ENCODE data around the gene PTPRM. TPM values are rescaled to one million over a fixed set of nuclear protein-coding genes. Genes with fewer than 3 reads are reported as not detected.

The PTPRM gene
- total RNA-seq (100 to 1,000 TPM in 1 of 4 donors, 10 to 100 TPM in 3; 62.8 to 151 (median 73.4) TPM), polyA plus RNA-seq (10 to 100 TPM in 1 of 3 donors, 1 to 10 TPM in 2; 3.9 to 18.0 (median 4.8) TPM)

GRCh38 chr18:7566567-7567473 is at the start of gene PTPRM:
Gene PTPRM (plus strand): TSS chr18:7567316. CDS start chr18:7567819, 503 bp downstream.
- peaks cover 0 to 49% (median 36%) of the 10 kb centered on the region in 4 donors for H3K4me1 ChIP-seq
- H3K4me3 ChIP-seq: peak within 1 kb of the TSS; percentile 87 to 98 (median 94)
- WGBS, 2 donors: 0 to 1% methylated on average over 139 of the region's 139 CpGs
- intact Hi-C loops (cut with DNase I): loop anchor here (1.0 to 10.0 kb wide), 8 partner anchors 50 to 918 kb away; no protein-coding TSS in a partner anchor
- no peaks in the 10 kb centered on the region for H3K27me3 ChIP-seq
- DNase-seq: peak; percentile 97
- peak within 1 kb of the TSS; percentile 94 to 96 (median 95) for H3K27ac ChIP-seq
- no peaks in the 10 kb centered on the region for H3K9me3 ChIP-seq
- no peaks in the 10 kb centered on the region for H3K36me3 ChIP-seq
- TF ChIP-seq POLR2AphosphoS5 (IDR thresholded peaks at IDR 0.05) (peak; percentile 50 to 81 (median 69)), POLR2A (IDR thresholded peaks at IDR 0.05) (no peak), EP300 (IDR thresholded peaks at IDR 0.05) (peak in 1 of 4 donors; percentile 30)
- TF ChIP-seq, protein P1, sequence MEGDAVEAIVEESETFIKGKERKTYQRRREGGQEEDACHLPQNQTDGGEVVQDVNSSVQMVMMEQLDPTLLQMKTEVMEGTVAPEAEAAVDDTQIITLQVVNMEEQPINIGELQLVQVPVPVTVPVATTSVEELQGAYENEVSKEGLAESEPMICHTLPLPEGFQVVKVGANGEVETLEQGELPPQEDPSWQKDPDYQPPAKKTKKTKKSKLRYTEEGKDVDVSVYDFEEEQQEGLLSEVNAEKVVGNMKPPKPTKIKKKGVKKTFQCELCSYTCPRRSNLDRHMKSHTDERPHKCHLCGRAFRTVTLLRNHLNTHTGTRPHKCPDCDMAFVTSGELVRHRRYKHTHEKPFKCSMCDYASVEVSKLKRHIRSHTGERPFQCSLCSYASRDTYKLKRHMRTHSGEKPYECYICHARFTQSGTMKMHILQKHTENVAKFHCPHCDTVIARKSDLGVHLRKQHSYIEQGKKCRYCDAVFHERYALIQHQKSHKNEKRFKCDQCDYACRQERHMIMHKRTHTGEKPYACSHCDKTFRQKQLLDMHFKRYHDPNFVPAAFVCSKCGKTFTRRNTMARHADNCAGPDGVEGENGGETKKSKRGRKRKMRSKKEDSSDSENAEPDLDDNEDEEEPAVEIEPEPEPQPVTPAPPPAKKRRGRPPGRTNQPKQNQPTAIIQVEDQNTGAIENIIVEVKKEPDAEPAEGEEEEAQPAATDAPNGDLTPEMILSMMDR (IDR thresholded peaks at IDR 0.05): no peak

GRCh38 chr18:7517852-7518251 is 49.3 kb upstream of the PTPRM start:
- 62 to 80% methylated on average over 4 of the region's 4 CpGs for WGBS, 2 donors
- Histone ChIP-seq H3K36me3 (no peaks in the 10 kb centered on the region), H3K9me3 (no peaks in the 10 kb centered on the region), H3K27ac (no peak overlapping the region), H3K4me3 (no peak overlapping the region), H3K4me1 (peaks cover 0 to 18% (median 6%) of the 10 kb centered on the region in 4 donors), H3K27me3 (no peaks in the 10 kb centered on the region)
- DNase-seq: no peak
- intact Hi-C loops (cut with DNase I): no loop called here
- TF ChIP-seq, protein P1 (IDR thresholded peaks at IDR 0.05): no peak
- TF ChIP-seq EP300 (IDR thresholded peaks at IDR 0.05) (no peak), POLR2AphosphoS5 (IDR thresholded peaks at IDR 0.05) (no peak), POLR2A (IDR thresholded peaks at IDR 0.05) (no peak)

GRCh38 chr18:7520200-7520785 is 46.8 kb upstream of the PTPRM start:
- no peaks in the 10 kb centered on the region for H3K27me3 ChIP-seq
- no peak overlapping the region for H3K4me3 ChIP-seq
- no peak for TF ChIP-seq POLR2AphosphoS5 (IDR thresholded peaks at IDR 0.05)
- no peak for TF ChIP-seq EP300 (IDR thresholded peaks at IDR 0.05)
- no peak for TF ChIP-seq POLR2A (IDR thresholded peaks at IDR 0.05)
- TF ChIP-seq, protein P1 (IDR thresholded peaks at IDR 0.05): no peak
- intact Hi-C loops (cut with DNase I): no loop called here
- no peaks in the 10 kb centered on the region for H3K36me3 ChIP-seq
- 16 to 73% methylated on average over 6 of the region's 6 CpGs for WGBS, 2 donors
- no peak overlapping the region for H3K27ac ChIP-seq
- no peaks in the 10 kb centered on the region for H3K9me3 ChIP-seq
- H3K4me1 ChIP-seq: peaks cover 0 to 23% (median 12%) of the 10 kb centered on the region in 4 donors
- DNase-seq: no peak

- peaks cover 0 to 18% (median 14%) of the 10 kb centered on the region in 4 donors for H3K4me1 ChIP-seq
- intact Hi-C loops (cut with DNase I): no loop called here
- TF ChIP-seq, protein P1 (IDR thresholded peaks at IDR 0.05): no peak
- TF ChIP-seq POLR2A (IDR thresholded peaks at IDR 0.05) (no peak), POLR2AphosphoS5 (IDR thresholded peaks at IDR 0.05) (no peak), EP300 (IDR thresholded peaks at IDR 0.05) (no peak)
- no peaks in the 10 kb centered on the region for H3K9me3 ChIP-seq
- 80 to 82% methylated on average over 8 of the region's 8 CpGs for WGBS, 2 donors
- DNase-seq: no peak
- no peak overlapping the region for H3K27ac ChIP-seq
- H3K4me3 ChIP-seq: no peak overlapping the region
- H3K27me3 ChIP-seq: no peaks in the 10 kb centered on the region
- H3K36me3 ChIP-seq: no peaks in the 10 kb centered on the region
These were observed 45.8 kb upstream of the PTPRM start for GRCh38 chr18:7521226-7521856.

Measured in sigmoid colon (tissue), 7 donors.